GM12801 (cell line): Measurements from ENCODE around the gene CALR3.

Experiments
- CTCF ChIP-seq: IDR thresholded peaks from one replicate; pipeline ENCODE4 v1.5.1; 2011; ENCODE audit warnings: control low read depth; ENCODE audit not compliant: insufficient read length; ENCODE audit errors: extremely low read depth

Gene CALR3

DNA sequence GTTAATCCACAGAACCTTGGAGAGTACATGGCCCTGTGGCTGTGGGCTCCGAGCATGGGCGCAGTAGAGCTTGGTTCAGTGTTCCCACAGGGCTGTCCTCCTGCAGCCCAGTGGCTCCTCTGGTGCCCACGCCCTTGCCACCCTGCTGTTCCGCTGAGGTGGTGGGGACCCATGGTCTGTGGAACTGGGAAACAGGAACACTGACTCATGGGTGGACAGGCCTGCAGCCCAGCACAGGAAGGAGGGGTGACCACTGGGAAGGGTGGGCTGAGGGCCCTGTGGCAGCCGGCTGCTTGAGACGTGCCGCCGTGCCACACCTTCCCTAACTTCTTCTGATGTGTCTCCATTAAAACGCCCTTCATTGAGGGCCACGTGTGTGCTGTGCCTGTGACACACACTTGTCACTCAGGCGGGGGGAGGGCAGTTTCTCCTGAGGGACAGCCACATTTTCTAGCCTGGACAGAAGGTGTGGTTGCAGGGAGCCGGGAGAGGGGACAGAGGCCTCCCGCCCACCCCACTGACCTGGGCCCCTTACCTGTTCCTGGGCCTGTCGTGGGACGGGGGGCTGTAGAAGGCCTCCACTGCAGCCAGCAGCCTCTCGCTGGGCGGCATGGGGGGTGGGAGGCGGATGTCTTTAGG, 25.1 kb upstream of the CALR3 start:
- TF ChIP-seq CTCF: no peak

DNA sequence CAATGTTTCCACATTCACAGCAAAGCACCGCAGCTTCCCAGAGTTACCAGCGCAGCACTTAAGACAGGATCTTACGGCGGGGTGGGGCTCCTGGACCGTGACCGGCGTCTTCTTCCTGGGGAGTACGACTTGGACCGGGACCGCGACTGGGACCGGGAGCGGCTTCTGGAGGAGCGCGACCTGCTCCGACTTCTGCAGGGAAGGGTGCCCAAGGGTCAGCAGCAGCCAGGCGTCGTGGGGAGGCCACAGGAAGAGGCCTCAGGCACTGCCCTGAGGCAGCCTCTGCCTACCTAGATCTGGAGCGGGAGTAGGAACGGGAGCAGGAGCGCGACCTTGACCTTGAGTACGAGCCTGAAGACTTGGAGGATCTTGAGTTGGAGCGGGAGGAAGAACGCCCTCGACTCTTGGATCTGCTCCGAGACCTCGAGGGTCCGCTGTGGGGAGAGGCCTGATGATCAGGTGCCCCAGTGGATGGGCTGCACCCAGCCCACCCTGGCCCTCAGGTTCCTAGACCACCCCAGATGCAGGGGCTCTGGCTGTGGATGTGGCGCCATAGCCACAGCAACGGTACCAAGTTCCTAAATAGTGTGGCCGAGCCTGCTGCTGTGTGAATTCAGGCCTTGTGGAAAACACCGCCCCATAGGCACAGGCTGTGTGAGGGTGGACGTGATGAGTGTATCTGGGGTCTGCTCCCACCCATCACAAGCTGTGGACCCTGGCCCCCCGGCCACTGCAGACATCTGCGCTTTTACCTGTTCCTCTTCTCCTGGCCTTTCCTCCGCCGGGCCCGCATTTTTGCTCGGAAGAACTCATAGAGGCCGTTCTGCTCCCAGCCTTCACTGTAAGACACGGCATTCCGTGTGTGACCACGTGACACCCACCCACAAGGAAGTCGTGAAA, 24.4 kb upstream of the CALR3 start:
- TF ChIP-seq CTCF: no peak

DNA sequence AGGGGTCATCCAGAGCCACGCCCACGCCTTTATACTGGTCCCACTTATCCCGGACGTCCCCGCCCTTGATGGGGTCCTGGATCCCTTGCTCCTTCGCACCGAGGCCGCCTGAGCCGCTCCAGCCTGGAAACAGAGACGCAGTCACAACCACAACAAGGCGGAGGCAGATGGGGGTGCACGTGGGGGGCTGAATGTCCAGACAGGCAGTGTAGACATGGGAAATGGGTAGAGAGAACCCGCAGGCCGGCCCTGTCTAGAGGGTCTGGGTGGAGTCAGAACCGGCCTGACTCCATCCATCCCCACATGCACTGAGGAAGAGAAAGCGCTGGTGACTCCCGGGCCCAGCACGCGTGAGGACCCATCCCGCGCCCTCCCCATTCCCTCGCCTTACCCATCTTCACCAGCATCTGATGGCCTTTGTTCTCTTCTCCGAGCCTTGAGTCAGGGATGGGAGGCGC, 23.3 kb upstream of the CALR3 start:
- TF ChIP-seq CTCF: no peak

DNA sequence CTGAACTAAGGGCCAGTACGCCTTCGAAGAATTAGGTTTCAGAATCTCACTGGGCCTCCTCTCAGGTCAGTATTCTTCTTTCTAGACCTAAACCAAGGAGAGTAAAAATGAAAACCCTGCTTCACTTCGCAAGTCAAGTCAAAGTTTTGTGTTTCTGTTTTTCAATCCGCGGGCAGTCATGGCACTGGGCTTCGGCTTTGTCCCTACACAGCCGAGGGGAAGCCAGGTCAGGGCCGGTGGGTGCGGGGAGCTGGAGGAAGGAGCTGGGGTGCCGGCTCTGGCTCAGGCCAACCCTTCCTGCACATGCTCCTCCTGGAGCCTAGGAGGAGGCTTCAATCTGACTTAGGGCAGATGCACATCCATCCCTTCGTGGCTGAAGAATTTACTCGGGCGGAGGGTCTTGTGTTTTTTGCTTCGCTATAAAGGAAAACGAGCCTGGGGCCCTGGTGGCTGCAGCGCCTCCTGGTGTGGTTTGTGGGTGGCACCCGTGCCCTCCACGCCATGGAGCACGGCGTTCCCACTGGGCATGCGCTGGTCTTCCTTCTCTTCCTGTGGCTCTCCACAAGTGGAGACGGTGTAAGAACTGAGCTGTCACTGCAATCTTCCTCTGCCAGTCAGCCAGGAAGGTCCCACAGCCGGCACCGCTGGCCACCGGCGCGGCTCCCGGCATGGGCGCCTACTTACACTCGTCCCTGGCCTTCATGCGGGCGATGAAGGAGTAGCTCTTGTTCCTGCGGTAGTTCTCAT, 22.7 kb upstream of the CALR3 start:
- TF ChIP-seq CTCF: no peak

DNA sequence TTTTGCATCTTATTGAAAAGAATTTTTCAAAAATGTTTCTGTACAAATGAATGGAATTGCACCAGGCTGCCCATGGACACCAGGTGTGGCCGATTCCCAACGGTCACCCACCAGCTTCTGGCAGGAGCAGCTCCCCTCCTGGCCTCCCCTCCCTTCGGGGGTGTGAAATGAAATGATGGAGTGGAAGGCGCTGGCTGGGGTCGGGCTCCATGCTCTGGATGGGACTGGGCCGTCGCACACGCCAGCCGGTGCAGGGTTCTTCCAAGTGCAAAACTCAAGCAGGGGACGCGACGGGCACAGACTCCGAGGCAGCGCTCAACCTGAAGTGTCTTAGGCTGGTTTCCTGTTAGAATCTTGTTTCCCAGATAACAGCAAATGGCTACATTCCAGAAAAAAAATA, 22.1 kb upstream of the CALR3 start:
- no peak for TF ChIP-seq CTCF

GRCh38 chr19:16516923-16517610, 21.1 kb upstream of the CALR3 start:
- TF ChIP-seq CTCF: no peak
